HG02610 (cell line): ENCODE data around the gene CD6.
A peak's percentile ranks its signal among the peaks of the same experiment; 100 is the strongest.

ENCODE experiments used
- ATAC-seq: cut with Tn5 transposase; IDR thresholded peaks from one replicate; pipeline ENCODE4 v1.9.1; 2021; ENCODE audit warnings: mild to moderate bottlenecking, moderate library complexity; ENCODE audit not compliant: unreplicated experiment

Gene CD6

DNA sequence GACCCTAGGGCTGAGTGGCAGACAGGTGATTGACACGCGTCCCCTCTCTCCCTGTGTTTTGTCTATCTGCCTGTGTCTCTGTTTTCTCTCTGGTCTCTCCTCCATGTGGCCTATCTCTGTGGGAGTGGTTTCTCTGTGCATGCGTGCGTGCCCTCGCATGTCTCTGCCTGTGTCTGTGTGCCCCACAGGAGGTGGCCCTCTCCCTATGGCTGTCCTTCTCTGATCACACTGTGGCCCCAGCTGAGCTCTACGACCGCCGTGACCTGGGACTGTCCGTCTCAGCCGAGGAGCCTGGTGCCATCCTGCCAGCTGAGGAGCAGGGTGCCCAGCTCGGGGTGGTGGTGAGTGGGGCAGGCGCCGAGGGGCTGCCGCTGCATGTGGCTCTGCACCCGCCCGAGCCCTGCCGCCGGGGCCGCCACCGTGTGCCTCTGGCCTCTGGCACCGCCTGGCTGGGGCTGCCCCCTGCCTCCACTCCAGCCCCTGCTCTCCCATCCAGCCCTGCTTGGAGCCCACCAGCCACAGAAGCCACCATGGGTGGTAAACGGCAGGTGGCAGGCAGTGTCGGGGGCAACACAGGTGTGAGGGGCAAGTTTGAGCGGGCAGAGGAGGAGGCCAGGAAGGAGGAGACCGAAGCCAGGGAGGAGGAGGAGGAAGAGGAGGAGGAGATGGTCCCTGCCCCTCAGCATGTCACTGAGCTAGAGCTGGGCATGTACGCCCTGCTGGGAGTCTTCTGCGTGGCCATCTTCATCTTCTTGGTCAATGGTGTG is 35.6 kb upstream of the CD6 start:
- no peak for ATAC-seq

- ATAC-seq = no peak
Measured at GRCh38 chr11:60936467-60937143, 34.9 kb upstream of the CD6 start.

- no peak for ATAC-seq
Measured at GRCh38 chr11:60937144-60937527, 34.3 kb upstream of the CD6 start.

DNA sequence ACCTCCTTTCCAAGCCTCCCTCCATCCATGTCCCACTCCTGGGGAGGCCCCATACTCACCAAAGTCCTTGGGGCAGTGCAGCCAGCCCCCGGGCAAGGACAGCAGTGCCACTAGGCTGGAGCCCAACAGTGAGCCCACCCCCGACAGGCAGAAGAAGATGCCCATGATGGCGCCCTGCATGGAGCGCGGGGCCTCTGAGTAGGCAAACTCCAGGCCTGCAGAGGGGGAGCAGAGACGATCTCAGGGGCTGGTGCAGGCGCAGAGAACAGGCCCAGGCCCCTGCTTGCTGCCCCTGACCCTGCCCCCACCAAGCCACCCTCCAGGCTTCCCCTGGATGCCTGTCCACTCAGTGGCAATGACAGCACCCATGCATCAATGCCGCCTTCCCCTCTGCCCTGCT is 33.7 kb upstream of the CD6 start:
- no peak for ATAC-seq

DNA sequence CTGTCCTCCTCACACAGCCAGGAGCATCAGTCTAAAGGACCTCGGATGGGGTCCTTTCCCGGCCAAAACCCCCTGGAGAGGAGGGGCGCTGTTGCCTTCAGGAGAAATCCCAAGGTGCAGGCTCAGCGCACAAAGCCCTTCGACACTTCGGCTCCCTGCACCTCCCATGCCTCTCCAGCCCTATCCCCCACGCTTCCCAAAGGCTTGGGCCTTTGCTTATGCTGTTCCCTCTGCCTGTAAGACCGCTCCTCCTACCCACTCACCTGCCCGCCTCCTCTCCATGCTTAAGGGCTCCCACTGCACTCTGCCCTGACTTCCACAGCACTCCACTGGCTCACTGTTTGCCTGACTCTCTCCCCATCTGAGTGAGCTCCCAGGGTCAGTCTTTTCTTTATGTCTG is 33.0 kb upstream of the CD6 start:
- no peak for ATAC-seq

GRCh38 chr11:60939301-60939700 is 32.2 kb upstream of the CD6 start:
- ATAC-seq = no peak

DNA sequence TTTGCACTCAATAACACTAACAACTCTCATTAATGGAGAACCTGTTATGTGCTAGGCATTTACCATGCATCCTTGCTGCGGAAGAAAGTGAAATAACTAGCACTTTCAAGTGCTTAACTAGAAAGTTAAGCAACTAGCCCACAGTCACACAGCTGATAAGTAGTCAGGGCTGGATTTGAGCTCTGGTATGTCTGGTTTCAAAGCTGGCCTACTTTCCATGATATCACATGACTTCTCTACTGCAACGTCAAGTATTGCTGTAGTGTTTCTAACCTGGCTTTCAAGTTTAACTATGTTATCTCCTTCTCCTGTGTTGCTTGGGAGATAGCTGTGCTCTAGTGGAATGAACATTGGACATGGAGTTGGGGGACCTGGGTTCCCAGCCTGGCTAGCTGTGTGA is 31.6 kb upstream of the CD6 start:
- no peak for ATAC-seq

DNA sequence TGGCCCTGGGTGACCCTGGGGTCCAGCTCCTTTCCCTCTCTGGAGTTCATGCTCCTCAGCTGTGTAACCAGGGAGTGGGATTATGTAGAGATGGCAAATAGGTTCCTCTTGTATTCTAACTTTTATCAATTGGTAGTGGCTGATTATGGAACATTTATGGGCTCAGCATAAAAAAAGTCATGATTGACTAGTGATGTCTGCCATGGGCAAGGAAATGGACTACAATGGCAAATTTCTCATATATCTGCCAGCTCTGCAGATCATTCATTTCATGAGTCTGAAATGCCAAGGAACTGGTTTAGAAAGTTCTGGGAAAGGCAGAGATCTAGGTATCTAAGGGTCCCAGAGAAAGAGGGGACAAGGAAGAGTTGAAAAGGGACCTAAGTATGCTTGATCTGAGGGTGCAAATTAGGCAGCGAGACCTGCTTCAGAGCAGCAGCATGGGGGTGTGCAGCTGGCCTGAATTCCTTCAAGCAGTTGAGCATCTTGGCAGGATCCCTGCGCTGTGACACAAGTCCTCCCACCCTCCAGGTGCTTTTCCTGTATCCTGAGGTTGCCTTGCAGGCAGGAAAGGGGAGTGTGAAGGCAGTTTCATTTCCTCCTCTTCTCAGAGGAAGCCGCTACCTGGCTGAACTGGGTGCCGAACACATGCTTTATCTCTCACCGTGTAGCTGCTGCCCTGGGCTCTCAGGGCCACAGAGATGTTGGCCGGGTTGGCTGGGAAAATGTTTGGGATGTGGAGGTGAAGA is 29.9 kb upstream of the CD6 start:
- ATAC-seq = no peak

DNA sequence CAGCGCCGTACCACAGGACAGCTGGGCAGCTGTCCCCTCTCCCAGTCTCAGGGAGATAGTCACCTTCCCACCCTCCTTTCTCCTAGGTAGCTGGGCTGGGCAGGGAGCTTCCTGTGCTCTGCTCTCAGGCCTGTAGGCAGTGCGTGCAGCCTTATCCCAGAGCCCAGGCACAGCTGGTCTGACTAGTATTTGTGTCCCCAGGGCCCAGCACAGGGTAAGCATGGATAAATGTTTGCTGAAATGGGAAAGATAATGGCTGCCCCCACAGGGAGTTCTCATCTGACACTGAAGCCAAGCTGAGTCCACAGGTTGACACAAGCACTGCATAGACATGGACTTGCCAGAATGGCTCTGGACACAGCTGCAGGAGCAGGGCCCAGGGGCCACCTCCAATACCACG is 29.3 kb upstream of the CD6 start:
- ATAC-seq = no peak

DNA sequence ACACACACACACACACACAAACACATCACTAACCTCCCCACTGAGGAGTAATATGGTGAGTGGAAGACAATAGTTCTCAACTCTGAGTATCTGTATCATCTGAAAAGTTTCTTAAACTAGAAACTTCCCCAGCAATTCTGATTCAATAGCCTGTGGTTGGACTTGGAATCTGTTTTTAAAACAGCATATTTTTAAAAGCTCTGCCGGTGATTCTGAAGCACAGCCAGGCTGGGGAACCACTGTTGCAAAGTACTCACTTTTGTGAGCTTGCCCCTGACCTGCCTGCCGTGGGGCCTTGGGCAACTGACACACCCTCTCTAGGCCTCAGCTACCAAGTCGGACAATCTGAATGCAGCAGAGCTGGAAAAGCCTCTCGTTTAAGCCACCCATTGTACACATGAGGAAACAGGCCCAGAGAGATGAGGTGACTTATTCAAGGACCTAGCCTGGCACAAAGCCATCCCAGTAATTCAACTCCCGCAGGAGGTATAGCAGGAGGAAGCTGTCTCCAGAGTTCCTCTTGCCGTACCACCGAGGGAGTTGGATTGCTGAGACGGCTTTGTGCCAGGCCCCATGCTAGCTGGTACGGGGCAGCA is 28.4 kb upstream of the CD6 start:
- no peak for ATAC-seq

DNA sequence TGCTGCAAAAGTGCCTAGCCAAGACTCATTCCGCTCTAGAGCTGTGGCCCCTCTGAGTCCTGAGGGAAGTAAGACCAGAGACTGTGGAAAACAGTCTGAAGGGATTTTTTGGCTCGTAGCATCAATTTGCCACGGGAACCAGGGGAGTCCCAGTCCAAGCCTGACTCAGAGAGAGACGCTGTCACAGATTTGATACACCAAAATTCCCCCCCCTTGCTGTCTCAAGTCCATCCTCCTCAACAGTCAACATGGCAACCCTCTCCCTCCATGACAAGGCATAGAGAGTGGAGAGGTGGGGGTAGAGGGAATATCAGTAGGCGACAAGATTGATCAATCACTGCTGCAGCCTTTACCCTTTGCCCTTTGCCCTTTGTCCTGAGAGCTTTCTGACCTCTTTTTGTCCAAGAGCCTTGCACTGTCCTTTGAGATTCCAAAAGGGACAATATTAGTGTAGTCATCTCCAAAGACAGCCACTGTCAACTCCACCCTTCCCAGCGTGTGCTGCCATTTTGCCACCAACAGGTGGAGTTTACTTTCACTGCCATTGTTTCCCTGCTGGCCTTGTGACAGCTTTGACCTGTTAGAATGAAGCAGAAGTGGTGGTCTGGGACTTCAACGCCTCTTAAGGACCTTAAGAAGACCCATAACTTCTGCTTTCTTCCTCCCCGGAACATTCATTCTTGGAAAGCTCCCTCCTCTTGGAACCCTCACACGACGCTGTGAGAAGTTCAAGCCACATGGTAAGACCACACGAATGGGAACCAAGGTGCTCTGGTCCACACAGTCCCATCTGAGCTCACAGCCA is 26.8 kb upstream of the CD6 start:
- no peak for ATAC-seq

GRCh38 chr11:60945295-60945667 is 26.2 kb upstream of the CD6 start:
- ATAC-seq = no peak

DNA sequence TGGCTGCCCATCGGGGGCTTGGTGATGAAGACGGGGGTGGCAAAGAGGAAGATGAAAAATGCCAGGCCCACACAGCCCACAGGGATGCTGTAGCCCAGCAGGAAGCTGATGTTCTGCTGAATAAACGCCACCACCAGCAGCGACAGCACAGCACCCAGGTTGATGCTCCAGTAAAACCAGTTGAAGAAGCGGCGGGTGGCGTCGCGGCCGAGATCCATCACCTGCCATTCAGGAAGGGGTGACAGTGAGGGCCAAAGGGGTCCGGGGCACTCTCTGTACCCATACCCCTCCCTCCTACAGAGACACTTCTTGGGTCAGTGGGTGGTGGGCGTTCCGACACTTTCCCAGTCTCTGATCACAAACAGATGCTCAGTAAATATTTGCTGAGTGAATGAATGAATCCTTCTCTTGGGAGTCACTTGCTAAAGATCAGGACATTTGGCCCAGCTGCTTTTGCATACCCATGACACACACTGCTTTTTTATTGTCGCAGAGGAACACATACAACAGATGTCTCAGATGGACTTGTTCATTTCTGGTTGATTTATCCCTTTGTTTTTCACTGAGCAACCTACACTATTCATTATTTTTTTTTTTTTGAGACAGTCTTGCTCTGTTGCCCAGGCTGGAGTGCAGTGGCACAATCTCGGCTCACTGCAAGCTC is 24.7 kb upstream of the CD6 start:
- ATAC-seq = no peak

DNA sequence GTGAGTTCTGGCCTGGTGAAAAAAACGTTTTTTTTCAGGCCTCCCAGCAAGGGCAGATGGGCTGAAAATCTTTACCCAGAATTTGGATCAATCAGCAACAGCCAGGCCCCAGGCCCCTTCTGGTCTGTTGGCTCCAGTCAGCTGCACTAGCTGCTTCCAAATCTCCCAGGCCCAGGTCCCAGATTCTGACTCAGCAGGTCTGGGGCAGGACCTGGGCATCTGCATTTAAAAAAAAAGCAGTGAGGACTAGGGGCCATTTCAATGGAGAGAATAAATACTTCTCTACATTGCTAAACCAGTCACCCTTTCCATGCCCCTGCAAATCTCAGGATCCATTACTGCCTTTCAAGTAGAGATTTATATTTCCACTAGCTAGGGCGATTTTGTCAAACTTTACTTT is 23.8 kb upstream of the CD6 start:
- ATAC-seq = no peak

DNA sequence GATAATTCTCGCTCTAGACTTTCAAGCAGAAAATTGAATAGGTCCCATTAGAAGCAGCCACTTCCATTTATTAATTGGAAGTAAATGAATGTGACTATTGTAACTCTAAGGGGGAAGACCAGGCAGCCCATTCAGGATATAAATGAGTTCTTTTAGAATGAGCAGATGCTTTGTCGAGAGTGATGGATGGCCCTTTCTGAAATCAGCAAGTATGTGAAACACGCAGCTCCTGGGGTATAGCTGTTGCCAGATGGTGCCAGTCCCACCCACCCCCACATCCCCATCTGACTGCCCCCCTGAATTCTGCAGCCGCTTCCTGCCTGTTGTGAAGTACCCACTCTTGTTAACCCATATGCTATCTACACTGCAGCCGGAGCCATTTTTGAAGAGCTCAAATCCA is 23.2 kb upstream of the CD6 start:
- ATAC-seq = no peak

DNA sequence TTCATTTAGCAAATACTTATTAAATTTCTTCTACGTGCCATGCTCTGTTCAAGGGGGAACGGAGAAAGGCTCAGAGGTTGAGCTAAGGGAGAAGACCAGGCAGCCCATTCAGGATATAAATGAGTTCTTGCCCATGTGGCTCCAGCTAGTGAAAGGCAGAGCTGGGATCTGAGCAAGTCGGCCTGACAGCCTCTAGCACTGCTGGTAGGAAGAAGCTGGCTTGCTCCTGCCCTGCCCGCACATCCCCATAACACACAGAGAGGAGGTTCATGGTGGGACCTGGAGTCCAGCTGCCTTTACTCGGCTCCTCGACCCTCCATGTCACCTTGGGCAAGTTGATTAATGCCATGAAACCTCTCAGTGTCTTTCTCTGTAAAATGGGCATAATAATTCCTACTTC is 21.5 kb upstream of the CD6 start:
- no peak for ATAC-seq

GRCh38 chr11:60950933-60951605 is 20.4 kb upstream of the CD6 start:
- no peak for ATAC-seq

DNA sequence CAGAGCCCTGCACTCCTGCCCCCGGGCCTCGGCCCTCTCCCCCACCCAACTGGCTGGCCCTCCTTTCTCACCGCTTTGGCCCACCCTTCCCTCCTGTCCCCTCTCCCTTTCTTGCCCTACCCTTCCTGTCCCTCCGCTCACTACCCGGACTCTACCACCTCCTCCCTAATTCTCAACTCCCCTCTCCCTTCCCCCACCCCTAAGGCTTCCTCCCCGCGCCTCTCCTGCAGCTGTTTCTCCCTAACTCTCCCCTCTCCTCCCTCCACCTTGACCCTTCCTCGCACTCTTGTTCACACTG is 19.9 kb upstream of the CD6 start:
- ATAC-seq = no peak

DNA sequence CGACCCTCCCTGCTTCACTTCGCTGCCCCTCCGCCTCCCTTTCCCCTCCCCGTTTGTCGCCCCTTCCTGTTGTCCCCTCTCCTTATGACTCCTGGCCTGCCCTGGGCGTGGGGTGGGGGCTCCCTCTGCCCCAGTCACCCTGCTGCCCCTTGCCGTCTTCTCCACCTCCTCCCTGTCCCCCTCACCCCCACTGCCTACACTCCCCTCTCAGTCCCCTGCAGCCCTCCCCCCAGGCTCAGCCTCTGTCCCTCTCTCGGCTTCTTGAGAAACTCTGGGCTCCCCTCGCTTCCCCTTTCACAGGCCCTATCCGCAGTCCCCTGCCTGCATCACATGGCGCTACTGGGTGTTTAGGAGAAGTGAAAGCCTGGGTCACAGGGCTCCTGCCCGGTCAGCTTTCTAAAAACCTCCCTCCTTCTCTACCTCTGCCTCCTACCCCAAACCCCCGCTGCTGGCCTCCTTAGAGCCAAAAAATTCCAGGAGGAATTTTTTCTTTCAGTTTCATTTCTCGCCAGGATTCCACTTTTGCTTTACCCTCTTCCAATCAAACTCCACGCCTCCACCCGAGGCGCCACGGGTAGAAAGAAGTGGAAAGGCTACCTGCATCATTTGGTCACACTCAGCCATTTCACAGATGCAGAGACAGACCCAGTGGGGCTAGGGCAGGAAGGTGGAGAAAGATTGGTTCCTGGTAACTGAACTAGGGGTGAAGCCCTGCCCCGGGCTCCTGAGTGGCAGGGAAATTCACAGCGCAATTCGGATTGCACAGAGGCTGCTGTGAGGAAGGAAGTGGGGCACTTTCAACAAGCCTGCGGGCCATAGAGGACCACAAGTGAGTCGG is 19.4 kb upstream of the CD6 start, which contains the start of gene SLC15A3:
TSS of gene SLC15A3 (minus strand) at position 273 of the 838 bp plus-strand sequence. CDS start 625 bp downstream, outside the sequence.
- ATAC-seq = peak; percentile 66
